Esophagus muscularis mucosa (tissue), 4 donors: ENCODE measurements around the gene PLP2.

Experiments used
- CTCF ChIP-seq, 3 experiments: fragments of 200-600 bp in 2 of 3; fragments of 450-650 bp in 1 of 3; sonication (generic) in 2 of 3; IDR thresholded peaks; one replicate each; pipeline ENCODE4 v1.5.1; 2017 to 2019; ENCODE audit warnings: antibody characterized with exemption in 3 of 3, mild to moderate bottlenecking in 2 of 3, moderate library complexity in 1 of 3
- EP300 ChIP-seq: sonication (generic); formaldehyde crosslinking; IDR thresholded peaks from one replicate; pipeline ENCODE4 v1.6.1; 2017; ENCODE audit warnings: antibody characterized with exemption
- POLR2A ChIP-seq: fragments of 450-650 bp; IDR thresholded peaks from one replicate; pipeline ENCODE4 v1.6.1; 2017; ENCODE audit warnings: antibody characterized with exemption, moderate library complexity, mild to moderate bottlenecking, low read depth

GRCh38 chrX:49171752-49172279 is at the start of gene PLP2:
- TF ChIP-seq EP300: no peak
- TF ChIP-seq CTCF (IDR thresholded peaks at IDR 0.05): no peak
- TF ChIP-seq POLR2A: peak; percentile 57
